K562 (cell line): Measurements from ENCODE around the gene UNC119. TPM values are rescaled to one million over a fixed set of nuclear protein-coding genes. Genes with fewer than 3 reads are reported as not detected.

Experiments
- BCL6 ChIP-seq: fragments of 250-450 bp; sonication (Bioruptor Pico); IDR thresholded peaks from 2 replicates; pipeline ENCODE4 v1.4.0; 2020
- CXXC5 ChIP-seq: fragments of 250-450 bp; sonication (Bioruptor Pico); IDR thresholded peaks from 2 replicates; pipeline ENCODE4 v1.8.0; 2022; ENCODE audit warnings: inconsistent platforms, mild to moderate bottlenecking, moderate library complexity
- GABPB1 ChIP-seq: sonication (generic); formaldehyde crosslinking; IDR thresholded peaks from 2 replicates; pipeline ENCODE4 v1.8.0; 2022; ENCODE audit warnings: mild to moderate bottlenecking, missing genetic modification reagents
- JUND ChIP-seq, 2 experiments: IDR thresholded peaks; 2 replicates in 1 of 2; 3 replicates in 1 of 2; pipeline ENCODE4 v1.6.1; 2011; ENCODE audit warnings: borderline replicate concordance in 2 of 2, low read depth in 2 of 2, low read length in 2 of 2, improper control_type of control experiment in 1 of 2, missing biosample characterization in 1 of 2, missing genetic modification characterization in 1 of 2, missing genetic modification reagents in 1 of 2
- KDM5B ChIP-seq: fragments of 200-600 bp; sonication (generic); IDR thresholded peaks from 2 replicates; pipeline ENCODE4 v1.6.1; 2012; ENCODE audit warnings: low read depth, mild to moderate bottlenecking, moderate library complexity, low read length, control low read depth, inconsistent platforms; ENCODE audit not compliant: insufficient replicate concordance
- NCOA1 ChIP-seq: fragments of 450-650 bp; IDR thresholded peaks from 2 replicates; pipeline ENCODE4 v1.6.1; 2016; ENCODE audit warnings: low read depth
- PHF21A ChIP-seq: fragments of 450-650 bp; IDR thresholded peaks from 2 replicates; pipeline ENCODE4 v1.6.1; 2017; ENCODE audit warnings: low read depth, borderline replicate concordance
- POLR2H ChIP-seq: IDR thresholded peaks from 2 replicates; pipeline ENCODE4 v1.6.1; 2016; ENCODE audit warnings: missing genetic modification characterization, low read depth, mild to moderate bottlenecking, control low read depth, missing compliant biosample characterization, moderate library complexity
- PURB ChIP-seq: sonication (generic); formaldehyde crosslinking; IDR thresholded peaks from 2 replicates; pipeline ENCODE4 v1.9.0; 2021; ENCODE audit warnings: low read depth, mild to moderate bottlenecking, missing genetic modification reagents
- RBM14 ChIP-seq: fragments of 200-400 bp; formaldehyde crosslinking; IDR thresholded peaks from 2 replicates; pipeline ENCODE4 v1.6.1; 2018; ENCODE audit warnings: low read depth, mild to moderate bottlenecking, low read length, moderate library complexity, borderline replicate concordance; ENCODE audit not compliant: insufficient read depth
- TAL1 ChIP-seq: fragments of 450-650 bp; IDR thresholded peaks from 2 replicates; pipeline ENCODE4 v1.6.1; 2016; ENCODE audit warnings: mild to moderate bottlenecking
- U2AF1 ChIP-seq: fragments of 200-400 bp; formaldehyde crosslinking; optimal IDR thresholded peaks from 2 replicates; pipeline ENCODE3; 2017; ENCODE audit warnings: mild to moderate bottlenecking, low read depth, low read length, moderate library complexity
- ZKSCAN3 ChIP-seq: fragments of 250-450 bp; sonication (Bioruptor Pico); IDR thresholded peaks from 2 replicates; pipeline ENCODE4 v1.4.0; 2020
- ZNF232 ChIP-seq: sonication (generic); formaldehyde crosslinking; IDR thresholded peaks from 2 replicates; pipeline ENCODE4 v1.8.0; 2022; ENCODE audit warnings: mild to moderate bottlenecking, missing genetic modification reagents
- ZNF644 ChIP-seq: fragments of 200-800 bp; sonication (Bioruptor generic); IDR thresholded peaks from 2 replicates; pipeline ENCODE4 v1.6.1; 2016; ENCODE audit warnings: low read depth, missing genetic modification characterization, missing compliant biosample characterization
- polyA plus RNA-seq, 8 experiments: library from polyadenylated mRNA; depleted of rRNA in 4 of 8; stranded (reverse) in 5 of 8; unstranded in 3 of 8; fragments of >200 nt; fragmentation: Nextera tagmentation in 2 of 8; fragmentation: Illumina TruSeq in 1 of 8; extraction: Ambion mirVana in 2 of 8; extraction: Trizol in 1 of 8; gene quantifications; 2 replicates each; pipeline versions ENCODE4 v1.2.1 to v1.2.3, GENCODE V29; 2011 to 2014; ENCODE audit warnings: inconsistent platforms in 1 of 8, missing spikeins in 1 of 8
- total RNA-seq, 7 experiments: library from RNA; depleted of rRNA in 6 of 7; stranded (reverse); fragments of >200 nt in 6 of 7; fragmentation: Illumina TruSeq in 2 of 7; extraction: Trizol in 2 of 7; gene quantifications; 2 replicates each; pipeline versions ENCODE4 v1.2.1 to v1.2.3, GENCODE V29; 2011 to 2021; ENCODE audit warnings: low replicate concordance in 1 of 7
- TF ChIP-seq, protein P1 (sequence below): sonication (generic); formaldehyde crosslinking; IDR thresholded peaks from 2 replicates; pipeline ENCODE4 v1.8.0; 2022; ENCODE audit warnings: missing genetic modification reagents, mild to moderate bottlenecking, moderate library complexity, borderline replicate concordance
- TF ChIP-seq, protein P2 (sequence below): fragments of 250-450 bp; sonication (Bioruptor Pico); IDR thresholded peaks from 2 replicates; pipeline ENCODE4 v1.5.0; 2020; ENCODE audit warnings: mild to moderate bottlenecking
- TF ChIP-seq, protein P3 (sequence below), 2 experiments: IDR thresholded peaks; 2 replicates each; pipeline ENCODE4 v1.6.1; 2011; ENCODE audit warnings: borderline replicate concordance in 1 of 2, control low read depth in 1 of 2, low read depth in 1 of 2, low read length in 1 of 2, mild to moderate bottlenecking in 1 of 2, mixed read lengths in 1 of 2, moderate library complexity in 1 of 2; ENCODE audit not compliant: insufficient read depth in 1 of 2, insufficient read length in 1 of 2, poor library complexity in 1 of 2, severe bottlenecking in 1 of 2; ENCODE audit errors: extremely low read depth in 1 of 2
- TF ChIP-seq, protein P4 (sequence below): sonication (generic); IDR thresholded peaks from 2 replicates; pipeline ENCODE4 v1.6.1; 2016

UNC119 gene
- total and polyA plus RNA-seq, 9 of the 15 experiments (the other 6 are each of a cell fraction or from before 2014, with no cell fraction given) = 0.37 to 47.7 (median 16.3) TPM

DNA sequence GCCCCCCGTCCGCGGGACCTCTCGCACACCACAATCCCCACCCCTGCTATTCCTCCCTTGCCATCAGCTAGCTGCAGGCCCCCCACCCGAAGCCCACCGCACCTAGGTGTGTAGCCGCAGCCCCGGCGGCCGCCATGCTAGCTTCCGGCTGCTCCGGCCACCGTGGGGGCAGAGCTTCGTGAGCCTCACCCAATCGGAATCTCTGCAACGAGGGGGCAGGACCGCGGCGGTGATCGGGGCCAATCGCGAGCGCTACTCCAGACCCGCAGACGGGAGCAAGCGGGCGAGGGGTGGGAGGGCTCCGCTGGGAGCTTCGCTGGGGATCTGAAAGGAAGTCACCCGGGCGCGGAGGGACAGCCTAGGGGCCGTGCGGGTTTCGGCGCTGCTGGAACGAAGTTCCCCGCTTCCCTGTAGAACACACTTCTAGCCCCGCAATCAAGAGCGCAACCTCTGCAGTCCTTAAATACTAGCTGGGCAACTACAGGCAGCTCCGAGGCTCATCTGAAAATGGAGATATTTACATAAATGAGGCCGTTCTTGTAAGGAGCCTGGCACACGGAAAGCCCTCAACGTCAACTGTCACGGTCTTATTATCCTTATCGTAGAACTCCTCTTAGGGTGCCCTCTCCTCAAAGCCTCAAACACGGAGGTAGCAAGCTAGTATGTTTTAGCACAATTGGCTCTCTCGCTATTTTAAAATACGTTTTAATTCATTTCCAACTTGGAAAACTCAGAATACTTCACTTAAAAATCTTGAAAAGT lies 19.1 kb upstream of the UNC119 start, which contains the start of gene PIGS (continued):
- TF ChIP-seq, protein P1, sequence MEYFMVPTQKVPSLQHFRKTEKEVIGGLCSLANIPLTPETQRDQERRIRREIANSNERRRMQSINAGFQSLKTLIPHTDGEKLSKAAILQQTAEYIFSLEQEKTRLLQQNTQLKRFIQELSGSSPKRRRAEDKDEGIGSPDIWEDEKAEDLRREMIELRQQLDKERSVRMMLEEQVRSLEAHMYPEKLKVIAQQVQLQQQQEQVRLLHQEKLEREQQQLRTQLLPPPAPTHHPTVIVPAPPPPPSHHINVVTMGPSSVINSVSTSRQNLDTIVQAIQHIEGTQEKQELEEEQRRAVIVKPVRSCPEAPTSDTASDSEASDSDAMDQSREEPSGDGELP = peak; percentile 63; the same call in 1 of the 2 replicates
- TF ChIP-seq BCL6 (CRISPR knock-in tag) (no peak), ZNF644 (tag) (no peak), RBM14 (no peak), TAL1 (no peak), GABPB1 (CRISPR knock-in tag) (peak; percentile 72; the same call in 1 of the 2 replicates), JUND (IDR thresholded peaks at IDR 0.05; ENCODE audit: borderline replicate concordance, low read depth, low read length) (peak; percentile 46; the same call in 1 of the 2 replicates), JUND (tag; IDR thresholded peaks at IDR 0.05; ENCODE audit: borderline replicate concordance, low read depth, low read length) (0 out of 3 replicates have a peak, but pooled peaks have one; percentile 28), NCOA1 (peak; percentile 73; the same call in 1 of the 2 replicates), POLR2H (tag) (peak; percentile 23; the same call in 1 of the 2 replicates), ZNF232 (CRISPR knock-in tag) (no peak), KDM5B (peak; percentile 26), U2AF1 (no peak), PURB (no peak), PHF21A (no peak), CXXC5 (CRISPR knock-in tag) (peak; percentile 86), ZKSCAN3 (CRISPR knock-in tag) (no peak)
- TF ChIP-seq, protein P2, sequence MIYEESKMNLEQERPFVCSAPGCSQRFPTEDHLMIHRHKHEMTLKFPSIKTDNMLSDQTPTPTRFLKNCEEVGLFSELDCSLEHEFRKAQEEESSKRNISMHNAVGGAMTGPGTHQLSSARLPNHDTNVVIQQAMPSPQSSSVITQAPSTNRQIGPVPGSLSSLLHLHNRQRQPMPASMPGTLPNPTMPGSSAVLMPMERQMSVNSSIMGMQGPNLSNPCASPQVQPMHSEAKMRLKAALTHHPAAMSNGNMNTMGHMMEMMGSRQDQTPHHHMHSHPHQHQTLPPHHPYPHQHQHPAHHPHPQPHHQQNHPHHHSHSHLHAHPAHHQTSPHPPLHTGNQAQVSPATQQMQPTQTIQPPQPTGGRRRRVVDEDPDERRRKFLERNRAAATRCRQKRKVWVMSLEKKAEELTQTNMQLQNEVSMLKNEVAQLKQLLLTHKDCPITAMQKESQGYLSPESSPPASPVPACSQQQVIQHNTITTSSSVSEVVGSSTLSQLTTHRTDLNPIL = no peak
- TF ChIP-seq, protein P3, sequence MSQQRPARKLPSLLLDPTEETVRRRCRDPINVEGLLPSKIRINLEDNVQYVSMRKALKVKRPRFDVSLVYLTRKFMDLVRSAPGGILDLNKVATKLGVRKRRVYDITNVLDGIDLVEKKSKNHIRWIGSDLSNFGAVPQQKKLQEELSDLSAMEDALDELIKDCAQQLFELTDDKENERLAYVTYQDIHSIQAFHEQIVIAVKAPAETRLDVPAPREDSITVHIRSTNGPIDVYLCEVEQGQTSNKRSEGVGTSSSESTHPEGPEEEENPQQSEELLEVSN (IDR thresholded peaks at IDR 0.05; ENCODE audit: borderline replicate concordance in 1 of 2, extremely low read depth in 1 of 2, insufficient read depth in 1 of 2, insufficient read length in 1 of 2, low read depth in 1 of 2, low read length in 1 of 2, poor library complexity in 1 of 2, severe bottlenecking in 1 of 2) = peak in 1 of 2 experiments; percentile 45
- TF ChIP-seq, protein P4, sequence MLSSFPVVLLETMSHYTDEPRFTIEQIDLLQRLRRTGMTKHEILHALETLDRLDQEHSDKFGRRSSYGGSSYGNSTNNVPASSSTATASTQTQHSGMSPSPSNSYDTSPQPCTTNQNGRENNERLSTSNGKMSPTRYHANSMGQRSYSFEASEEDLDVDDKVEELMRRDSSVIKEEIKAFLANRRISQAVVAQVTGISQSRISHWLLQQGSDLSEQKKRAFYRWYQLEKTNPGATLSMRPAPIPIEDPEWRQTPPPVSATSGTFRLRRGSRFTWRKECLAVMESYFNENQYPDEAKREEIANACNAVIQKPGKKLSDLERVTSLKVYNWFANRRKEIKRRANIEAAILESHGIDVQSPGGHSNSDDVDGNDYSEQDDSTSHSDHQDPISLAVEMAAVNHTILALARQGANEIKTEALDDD = no peak
